ENCODE measurements around the gene STK4.
"Not testable (repeated sequence)": the region's sequence is repeated elsewhere in the genome, so short reads cannot be mapped to it uniquely, and the experiment has no call there.

STK4 gene

GRCh38 chr20:44990425-44990824 is 24.1 kb downstream of the STK4 start:
- no peak for DNase-seq

GRCh38 chr20:44990957-44991356 is 24.6 kb downstream of the STK4 start:
- DNase-seq = no peak

- no peak for DNase-seq
These were observed 27.0 kb downstream of the STK4 start for GRCh38 chr20:44993343-44993742.

- DNase-seq = no peak
These were observed 30.9 kb downstream of the STK4 start for GRCh38 chr20:44997171-44997570.

- DNase-seq = no peak
These were observed 31.4 kb downstream of the STK4 start for GRCh38 chr20:44997668-44998067.

- DNase-seq = no peak
These were observed 42.3 kb downstream of the STK4 start for GRCh38 chr20:45008521-45009049.

GRCh38 chr20:45010399-45010828 is 44.1 kb downstream of the STK4 start:
- DNase-seq = no peak

- peak; percentile 56 for DNase-seq
These were observed 44.8 kb downstream of the STK4 start for GRCh38 chr20:45011108-45011526.

GRCh38 chr20:45012682-45013302 is 46.5 kb downstream of the STK4 start:
- no peak for DNase-seq

GRCh38 chr20:45014131-45014530 is 47.8 kb downstream of the STK4 start:
- DNase-seq = not testable (repeated sequence)

- no peak for DNase-seq
These were observed 48.5 kb downstream of the STK4 start for GRCh38 chr20:45014671-45015415.

- DNase-seq = no peak
These were observed 49.9 kb downstream of the STK4 start for GRCh38 chr20:45016089-45016671.

- DNase-seq = no peak
These were observed 51.0 kb downstream of the STK4 start for GRCh38 chr20:45017281-45017680.

- no peak for DNase-seq
These were observed 51.5 kb downstream of the STK4 start for GRCh38 chr20:45017857-45018256.

GRCh38 chr20:45019027-45019761 is 52.9 kb downstream of the STK4 start:
- DNase-seq = no peak

- DNase-seq = no peak
These were observed 53.4 kb downstream of the STK4 start for GRCh38 chr20:45019762-45020123.

- no peak for DNase-seq
These were observed 54.0 kb downstream of the STK4 start for GRCh38 chr20:45020236-45020886.

GRCh38 chr20:45021631-45022030 is 55.3 kb downstream of the STK4 start:
- DNase-seq = no peak

- not testable (repeated sequence) for DNase-seq
These were observed 56.8 kb downstream of the STK4 start for GRCh38 chr20:45023140-45023539.

GRCh38 chr20:45028424-45029136 is 62.3 kb downstream of the STK4 start:
- no peak for DNase-seq

- no peak for DNase-seq
These were observed 63.6 kb downstream of the STK4 start for GRCh38 chr20:45029884-45030283.

- no peak for DNase-seq
These were observed 66.0 kb downstream of the STK4 start for GRCh38 chr20:45032276-45032675.

Data from activated CD8-positive, alpha-beta memory T cell treated with anti-CD3 and anti-CD28 coated beads, Interleukin-2, amount 50 U/mL, for 4 hours (primary cell).